MM.1S (cell line): ENCODE measurements around the gene KRTAP2-3.

ENCODE experiments used
- CTCF ChIP-seq: fragments of 300-600 bp; sonication (generic); IDR thresholded peaks from 2 replicates; pipeline ENCODE4 v1.5.1; 2016; ENCODE audit warnings: antibody characterized with exemption, low read length, mixed read lengths
- EZH2phosphoT487 ChIP-seq: fragments of 300-600 bp; sonication (generic); IDR thresholded peaks from 2 replicates; pipeline ENCODE4 v1.6.1; 2018; ENCODE audit warnings: antibody characterized with exemption, low read length

- TF ChIP-seq CTCF (no peak), EZH2phosphoT487 (no peak)
These were observed 7.3 kb downstream of the KRTAP2-3 start for GRCh38 chr17:41052566-41052965.
